Smooth muscle cell of trachea (primary cell): ENCODE results near the gene PTH2. TPM values are rescaled to one million over a fixed set of nuclear protein-coding genes. Genes with fewer than 3 reads are reported as not detected.

Source experiments
- total RNA-seq: library from RNA; depleted of rRNA; stranded (reverse); fragments of >200 nt; gene quantifications from 2 replicates; pipeline ENCODE4 v1.2.1, GENCODE V29; 2014

PTH2 gene
- total RNA-seq: not detected in 2 replicates

GRCh38 chr19:49423071-49423984 lies at the start of gene PTH2:
TSS of gene PTH2 (minus strand) at chr19:49423441. CDS start at chr19:49423339, 102 bp downstream.

GRCh38 chr19:49453013-49453756 lies 29.9 kb upstream of the PTH2 start, which contains the start of gene ALDH16A1:
TSS of gene ALDH16A1 (plus strand) at chr19:49453225. CDS start at chr19:49453332, 107 bp downstream.

GRCh38 chr19:49451430-49452181 lies 28.4 kb upstream of the PTH2 start, which contains the start of gene PIH1D1:
TSS of gene PIH1D1 (minus strand) at chr19:49451814. CDS start at chr19:49451574, 240 bp downstream.

GRCh38 chr19:49441210-49441959 lies 18.1 kb upstream of the PTH2 start, which contains the start of gene SLC17A7:
TSS of gene SLC17A7 (minus strand) at chr19:49441527. CDS start at chr19:49441379, 148 bp downstream.

GRCh38 chr19:49425178-49425577 lies 1.9 kb upstream of the PTH2 start, which contains the start of gene GFY:
TSS of gene GFY (plus strand) at chr19:49425388. CDS start at chr19:49426431, 1,043 bp downstream.

GRCh38 chr19:49387936-49388372 lies 35.3 kb downstream of the PTH2 start, which contains the start of gene KASH5:
TSS of gene KASH5 (plus strand) at chr19:49388249. CDS start at chr19:49390884, 2,635 bp downstream.

Other genes with a start within 250 kb of the PTH2 start
- 0.66 TPM in 1 of 2 replicates, not detected in the other for gene SLC6A16, start 98.2 kb downstream of the PTH2 start, total RNA-seq
- gene CD37, start 88.0 kb downstream of the PTH2 start, total RNA-seq: not detected in 2 replicates
- gene TEAD2, start 61.0 kb downstream of the PTH2 start, total RNA-seq: 18.8 and 24.3 TPM in 2 replicates
- 0.44 TPM in 1 of 2 replicates, not detected in the other for gene DKKL1, start 59.6 kb downstream of the PTH2 start, total RNA-seq
- 0.17 TPM in 1 of 2 replicates, not detected in the other for gene KASH5, start 35.2 kb downstream of the PTH2 start, total RNA-seq
- gene GFY, start 1.9 kb upstream of the PTH2 start, total RNA-seq: not detected in 2 replicates
- gene SLC17A7, start 18.1 kb upstream of the PTH2 start, total RNA-seq: 0.15 and 0.33 TPM in 2 replicates
- gene PIH1D1, start 28.4 kb upstream of the PTH2 start, total RNA-seq: 103 and 145 TPM in 2 replicates
- gene ALDH16A1, start 29.8 kb upstream of the PTH2 start, total RNA-seq: 16.5 and 33.7 TPM in 2 replicates
- gene FLT3LG, start 50.8 kb upstream of the PTH2 start, total RNA-seq: 3.6 and 7.9 TPM in 2 replicates
- gene RPL13A, start 64.2 kb upstream of the PTH2 start, total RNA-seq: 2,428 and 4,431 TPM in 2 replicates
- gene RPS11, start 73.0 kb upstream of the PTH2 start, total RNA-seq: 2,449 and 2,469 TPM in 2 replicates
- gene FCGRT, start 89.2 kb upstream of the PTH2 start, total RNA-seq: 37.2 and 105 TPM in 2 replicates
- 228 and 362 TPM in 2 replicates for gene RCN3, start 104.6 kb upstream of the PTH2 start, total RNA-seq
- gene NOSIP, start 157.1 kb upstream of the PTH2 start, total RNA-seq: 48.5 and 71.3 TPM in 2 replicates
- gene PRRG2, start 157.9 kb upstream of the PTH2 start, total RNA-seq: 0.29 and 1.2 TPM in 2 replicates
- 3.8 and 4.5 TPM in 2 replicates for gene PRR12, start 167.7 kb upstream of the PTH2 start, total RNA-seq
- gene RRAS, start 216.7 kb upstream of the PTH2 start, total RNA-seq: 46.0 and 96.3 TPM in 2 replicates
- gene SCAF1, start 218.8 kb upstream of the PTH2 start, total RNA-seq: 26.6 and 30.6 TPM in 2 replicates
- 33.3 and 69.5 TPM in 2 replicates for gene IRF3, start 242.4 kb upstream of the PTH2 start, total RNA-seq
- gene BCL2L12, start 242.5 kb upstream of the PTH2 start, total RNA-seq: 4.8 and 5.5 TPM in 2 replicates